K562 (cell line): Measurements from ENCODE around the gene ADAMTS7.
"Not testable (repeated sequence)": the region's sequence is repeated elsewhere in the genome, so short reads cannot be mapped to it uniquely, and the experiment has no call there.

Experiments used
- POLR2AphosphoS5 ChIP-seq: IDR thresholded peaks from 2 replicates; pipeline ENCODE4 v1.6.1; 2011; ENCODE audit warnings: mild to moderate bottlenecking, low read depth, low read length, moderate library complexity; ENCODE audit not compliant: control insufficient read depth, insufficient read depth
- RFX5 ChIP-seq: IDR thresholded peaks from 2 replicates; pipeline ENCODE4 v1.6.1; 2011; ENCODE audit warnings: low read depth, mild to moderate bottlenecking, improper control_type of control experiment, low read length
- TAF1 ChIP-seq: IDR thresholded peaks from 2 replicates; pipeline ENCODE4 v1.6.1; 2011; ENCODE audit warnings: mild to moderate bottlenecking, low read length, moderate library complexity; ENCODE audit not compliant: insufficient read depth, control insufficient read depth, severe bottlenecking; ENCODE audit errors: extremely low read depth
- TBP ChIP-seq: optimal IDR thresholded peaks from 2 replicates; pipeline ENCODE3; 2011; ENCODE audit warnings: low read depth, low read length, improper control_type of control experiment
- TEAD2 ChIP-seq: fragments of 450-650 bp; IDR thresholded peaks from 2 replicates; pipeline ENCODE4 v1.6.1; 2016; ENCODE audit warnings: missing genetic modification characterization, control low read depth, missing compliant biosample characterization
- ZNF140 ChIP-seq: fragments of 250-450 bp; sonication (Bioruptor Pico); IDR thresholded peaks from 2 replicates; pipeline ENCODE4 v1.8.0; 2021; ENCODE audit warnings: moderate library complexity, mild to moderate bottlenecking, inconsistent platforms
- ZNF197 ChIP-seq: fragments of 200-800 bp; sonication (Bioruptor generic); IDR thresholded peaks from 2 replicates; pipeline ENCODE4 v1.6.1; 2016; ENCODE audit warnings: low read depth, missing genetic modification characterization, missing compliant biosample characterization
- ZNF324 ChIP-seq: fragments of 250-450 bp; sonication (Bioruptor Pico); IDR thresholded peaks from 2 replicates; pipeline ENCODE4 v1.4.0; 2020; ENCODE audit warnings: mild to moderate bottlenecking
- TF ChIP-seq, protein P1 (sequence below), 3 experiments: IDR thresholded peaks in 2 of 3; conservative IDR thresholded peaks in 1 of 3; 2 replicates each; pipeline ENCODE4 v1.5.1; 2011 to 2012; ENCODE audit warnings: low read length in 3 of 3, mild to moderate bottlenecking in 3 of 3, control low read depth in 2 of 3, improper control_type of control experiment in 1 of 3, inconsistent platforms in 1 of 3, low read depth in 1 of 3, mixed read lengths in 1 of 3, moderate library complexity in 1 of 3; ENCODE audit not compliant: insufficient read depth in 2 of 3
- TF ChIP-seq, protein P2 (sequence below): fragments of 250-450 bp; sonication (Bioruptor Pico); IDR thresholded peaks from 2 replicates; pipeline ENCODE4 v1.5.0; 2021; ENCODE audit warnings: mild to moderate bottlenecking, borderline replicate concordance
- TF ChIP-seq, protein P3 (sequence below): IDR thresholded peaks from 2 replicates; pipeline ENCODE4 v1.6.1; 2011; ENCODE audit not compliant: insufficient read length; ENCODE audit errors: extremely low read depth
- TF ChIP-seq, protein P4 (sequence below): fragments of 200-800 bp; sonication (Bioruptor generic); IDR thresholded peaks from 2 replicates; pipeline ENCODE4 v1.6.1; 2016; ENCODE audit warnings: missing genetic modification characterization, missing compliant biosample characterization

DNA sequence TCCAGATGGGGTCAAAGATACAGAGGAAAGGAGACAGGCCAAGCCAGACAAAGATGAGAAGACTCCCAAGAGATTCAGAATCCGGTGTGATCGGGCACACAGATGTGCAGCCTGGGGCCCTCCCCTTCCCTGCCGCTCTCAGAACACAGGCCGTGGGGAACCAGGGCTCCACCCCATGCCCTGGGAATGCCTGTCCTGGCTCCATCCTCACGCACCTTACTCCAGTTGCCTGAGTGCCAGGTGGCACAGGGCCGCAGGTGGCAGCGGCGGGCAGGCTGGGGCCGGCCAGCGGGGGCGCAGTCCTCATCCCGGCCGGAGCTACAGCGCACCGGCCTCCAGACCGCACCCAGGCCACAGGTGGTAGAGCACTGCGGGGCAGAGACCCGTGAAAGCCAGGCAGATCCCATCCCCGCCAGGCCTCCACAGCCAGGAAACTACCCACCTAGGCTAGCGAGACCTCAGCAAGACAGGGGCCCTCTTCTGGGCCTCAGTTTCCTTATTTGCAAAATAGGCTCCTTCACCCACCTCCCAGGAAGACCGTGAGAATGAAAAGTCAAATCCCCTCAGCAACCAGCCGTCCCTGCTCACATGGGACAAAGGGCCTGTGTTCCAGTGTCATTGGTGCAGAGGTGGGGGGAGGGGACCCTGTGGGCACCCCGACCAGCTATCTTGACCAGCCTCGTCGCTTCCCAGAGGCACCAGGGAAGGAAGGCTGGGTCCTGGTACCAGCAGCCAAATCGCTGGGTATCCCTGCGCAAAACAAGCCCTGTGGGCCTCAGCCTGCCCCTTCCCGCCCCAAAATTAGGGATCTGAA lies 46.7 kb downstream of the ADAMTS7 start:
- TF ChIP-seq POLR2AphosphoS5; TAF1; ZNF197 (CRISPR knock-in tag); TBP; ZNF140 (CRISPR knock-in tag); ZNF324; TEAD2; RFX5: not testable (repeated sequence)
- TF ChIP-seq, protein P1, sequence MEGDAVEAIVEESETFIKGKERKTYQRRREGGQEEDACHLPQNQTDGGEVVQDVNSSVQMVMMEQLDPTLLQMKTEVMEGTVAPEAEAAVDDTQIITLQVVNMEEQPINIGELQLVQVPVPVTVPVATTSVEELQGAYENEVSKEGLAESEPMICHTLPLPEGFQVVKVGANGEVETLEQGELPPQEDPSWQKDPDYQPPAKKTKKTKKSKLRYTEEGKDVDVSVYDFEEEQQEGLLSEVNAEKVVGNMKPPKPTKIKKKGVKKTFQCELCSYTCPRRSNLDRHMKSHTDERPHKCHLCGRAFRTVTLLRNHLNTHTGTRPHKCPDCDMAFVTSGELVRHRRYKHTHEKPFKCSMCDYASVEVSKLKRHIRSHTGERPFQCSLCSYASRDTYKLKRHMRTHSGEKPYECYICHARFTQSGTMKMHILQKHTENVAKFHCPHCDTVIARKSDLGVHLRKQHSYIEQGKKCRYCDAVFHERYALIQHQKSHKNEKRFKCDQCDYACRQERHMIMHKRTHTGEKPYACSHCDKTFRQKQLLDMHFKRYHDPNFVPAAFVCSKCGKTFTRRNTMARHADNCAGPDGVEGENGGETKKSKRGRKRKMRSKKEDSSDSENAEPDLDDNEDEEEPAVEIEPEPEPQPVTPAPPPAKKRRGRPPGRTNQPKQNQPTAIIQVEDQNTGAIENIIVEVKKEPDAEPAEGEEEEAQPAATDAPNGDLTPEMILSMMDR (IDR thresholded peaks at IDR 0.05 in 2 of 3, conservative IDR thresholded peaks at IDR 0.05 in 1 of 3; ENCODE audit: insufficient read depth in 2 of 3, low read depth in 1 of 3, low read length in 3 of 3), result not testable (repeated sequence)
- TF ChIP-seq, protein P2, sequence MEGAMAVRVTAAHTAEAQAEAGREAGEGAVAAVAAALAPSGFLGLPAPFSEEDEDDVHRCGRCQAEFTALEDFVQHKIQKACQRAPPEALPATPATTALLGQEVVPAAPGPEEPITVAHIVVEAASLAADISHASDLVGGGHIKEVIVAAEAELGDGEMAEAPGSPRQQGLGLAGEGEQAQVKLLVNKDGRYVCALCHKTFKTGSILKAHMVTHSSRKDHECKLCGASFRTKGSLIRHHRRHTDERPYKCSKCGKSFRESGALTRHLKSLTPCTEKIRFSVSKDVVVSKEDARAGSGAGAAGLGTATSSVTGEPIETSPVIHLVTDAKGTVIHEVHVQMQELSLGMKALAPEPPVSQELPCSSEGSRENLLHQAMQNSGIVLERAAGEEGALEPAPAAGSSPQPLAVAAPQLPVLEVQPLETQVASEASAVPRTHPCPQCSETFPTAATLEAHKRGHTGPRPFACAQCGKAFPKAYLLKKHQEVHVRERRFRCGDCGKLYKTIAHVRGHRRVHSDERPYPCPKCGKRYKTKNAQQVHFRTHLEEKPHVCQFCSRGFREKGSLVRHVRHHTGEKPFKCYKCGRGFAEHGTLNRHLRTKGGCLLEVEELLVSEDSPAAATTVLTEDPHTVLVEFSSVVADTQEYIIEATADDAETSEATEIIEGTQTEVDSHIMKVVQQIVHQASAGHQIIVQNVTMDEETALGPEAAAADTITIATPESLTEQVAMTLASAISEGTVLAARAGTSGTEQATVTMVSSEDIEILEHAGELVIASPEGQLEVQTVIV (CRISPR knock-in tag), result not testable (repeated sequence)
- TF ChIP-seq, protein P3, sequence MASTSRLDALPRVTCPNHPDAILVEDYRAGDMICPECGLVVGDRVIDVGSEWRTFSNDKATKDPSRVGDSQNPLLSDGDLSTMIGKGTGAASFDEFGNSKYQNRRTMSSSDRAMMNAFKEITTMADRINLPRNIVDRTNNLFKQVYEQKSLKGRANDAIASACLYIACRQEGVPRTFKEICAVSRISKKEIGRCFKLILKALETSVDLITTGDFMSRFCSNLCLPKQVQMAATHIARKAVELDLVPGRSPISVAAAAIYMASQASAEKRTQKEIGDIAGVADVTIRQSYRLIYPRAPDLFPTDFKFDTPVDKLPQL, result not testable (repeated sequence)
- TF ChIP-seq, protein P4, sequence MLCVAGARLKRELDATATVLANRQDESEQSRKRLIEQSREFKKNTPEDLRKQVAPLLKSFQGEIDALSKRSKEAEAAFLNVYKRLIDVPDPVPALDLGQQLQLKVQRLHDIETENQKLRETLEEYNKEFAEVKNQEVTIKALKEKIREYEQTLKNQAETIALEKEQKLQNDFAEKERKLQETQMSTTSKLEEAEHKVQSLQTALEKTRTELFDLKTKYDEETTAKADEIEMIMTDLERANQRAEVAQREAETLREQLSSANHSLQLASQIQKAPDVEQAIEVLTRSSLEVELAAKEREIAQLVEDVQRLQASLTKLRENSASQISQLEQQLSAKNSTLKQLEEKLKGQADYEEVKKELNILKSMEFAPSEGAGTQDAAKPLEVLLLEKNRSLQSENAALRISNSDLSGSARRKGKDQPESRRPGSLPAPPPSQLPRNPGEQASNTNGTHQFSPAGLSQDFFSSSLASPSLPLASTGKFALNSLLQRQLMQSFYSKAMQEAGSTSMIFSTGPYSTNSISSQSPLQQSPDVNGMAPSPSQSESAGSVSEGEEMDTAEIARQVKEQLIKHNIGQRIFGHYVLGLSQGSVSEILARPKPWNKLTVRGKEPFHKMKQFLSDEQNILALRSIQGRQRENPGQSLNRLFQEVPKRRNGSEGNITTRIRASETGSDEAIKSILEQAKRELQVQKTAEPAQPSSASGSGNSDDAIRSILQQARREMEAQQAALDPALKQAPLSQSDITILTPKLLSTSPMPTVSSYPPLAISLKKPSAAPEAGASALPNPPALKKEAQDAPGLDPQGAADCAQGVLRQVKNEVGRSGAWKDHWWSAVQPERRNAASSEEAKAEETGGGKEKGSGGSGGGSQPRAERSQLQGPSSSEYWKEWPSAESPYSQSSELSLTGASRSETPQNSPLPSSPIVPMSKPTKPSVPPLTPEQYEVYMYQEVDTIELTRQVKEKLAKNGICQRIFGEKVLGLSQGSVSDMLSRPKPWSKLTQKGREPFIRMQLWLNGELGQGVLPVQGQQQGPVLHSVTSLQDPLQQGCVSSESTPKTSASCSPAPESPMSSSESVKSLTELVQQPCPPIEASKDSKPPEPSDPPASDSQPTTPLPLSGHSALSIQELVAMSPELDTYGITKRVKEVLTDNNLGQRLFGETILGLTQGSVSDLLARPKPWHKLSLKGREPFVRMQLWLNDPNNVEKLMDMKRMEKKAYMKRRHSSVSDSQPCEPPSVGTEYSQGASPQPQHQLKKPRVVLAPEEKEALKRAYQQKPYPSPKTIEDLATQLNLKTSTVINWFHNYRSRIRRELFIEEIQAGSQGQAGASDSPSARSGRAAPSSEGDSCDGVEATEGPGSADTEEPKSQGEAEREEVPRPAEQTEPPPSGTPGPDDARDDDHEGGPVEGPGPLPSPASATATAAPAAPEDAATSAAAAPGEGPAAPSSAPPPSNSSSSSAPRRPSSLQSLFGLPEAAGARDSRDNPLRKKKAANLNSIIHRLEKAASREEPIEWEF (CRISPR knock-in tag), result not testable (repeated sequence)
